GM12892 (cell line): Measurements from ENCODE around the gene SLC2A4.

ENCODE experiments used
- POLR2A ChIP-seq: IDR thresholded peaks from 2 replicates; pipeline ENCODE4 v1.6.1; 2011; ENCODE audit warnings: low read depth, low read length, control low read depth
- POLR2AphosphoS5 ChIP-seq: IDR thresholded peaks from 2 replicates; pipeline ENCODE4 v1.6.1; 2011; ENCODE audit warnings: low read depth, low read length, control low read depth

- no peak for TF ChIP-seq POLR2A
- no peak for TF ChIP-seq POLR2AphosphoS5
Observed at GRCh38 chr17:7241090-7241733, 40.3 kb upstream of the SLC2A4 start.
